ENCODE results near the gene MTCL3.

Gene MTCL3

DNA sequence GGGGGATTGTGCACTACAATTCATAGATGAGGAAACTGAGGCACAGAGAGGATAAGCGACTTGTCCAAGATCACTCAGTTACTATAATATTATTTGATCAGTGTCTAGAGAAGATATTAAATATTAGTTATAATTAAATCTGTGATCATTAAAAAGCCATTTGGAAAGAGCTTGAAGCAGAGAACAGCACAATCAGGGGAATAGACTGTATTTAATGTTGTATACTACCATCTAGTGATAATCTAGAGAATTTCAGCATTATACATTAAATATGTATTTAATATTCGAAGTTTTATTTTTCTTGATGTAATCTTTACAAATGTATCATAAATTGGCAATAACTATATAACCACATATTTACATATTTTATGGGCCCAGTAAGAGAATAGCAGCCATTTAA, 20.1 kb upstream of the MTCL3 start:
- no peak overlapping the region for H3K27ac ChIP-seq
- DNase-seq (ENCODE audit: low spot score) (no peak), ATAC-seq (ENCODE audit: insufficient number of reproducible peaks, low FRiP score, low read depth) (no peak)
- no peak overlapping the region for H3K4me3 ChIP-seq
- H3K4me1 ChIP-seq (ENCODE audit: control insufficient read depth in 1 of 2, low read depth in 2 of 2): peaks cover 0 to 3% of the 10 kb centered on the region in 2 donors
- H3K36me3 ChIP-seq: no peaks in the 10 kb centered on the region
- H3K9me3 ChIP-seq: no peaks in the 10 kb centered on the region
- no peaks in the 10 kb centered on the region for H3K27me3 ChIP-seq (replicated peaks; ENCODE audit: insufficient read depth)
- TF ChIP-seq, protein P1, sequence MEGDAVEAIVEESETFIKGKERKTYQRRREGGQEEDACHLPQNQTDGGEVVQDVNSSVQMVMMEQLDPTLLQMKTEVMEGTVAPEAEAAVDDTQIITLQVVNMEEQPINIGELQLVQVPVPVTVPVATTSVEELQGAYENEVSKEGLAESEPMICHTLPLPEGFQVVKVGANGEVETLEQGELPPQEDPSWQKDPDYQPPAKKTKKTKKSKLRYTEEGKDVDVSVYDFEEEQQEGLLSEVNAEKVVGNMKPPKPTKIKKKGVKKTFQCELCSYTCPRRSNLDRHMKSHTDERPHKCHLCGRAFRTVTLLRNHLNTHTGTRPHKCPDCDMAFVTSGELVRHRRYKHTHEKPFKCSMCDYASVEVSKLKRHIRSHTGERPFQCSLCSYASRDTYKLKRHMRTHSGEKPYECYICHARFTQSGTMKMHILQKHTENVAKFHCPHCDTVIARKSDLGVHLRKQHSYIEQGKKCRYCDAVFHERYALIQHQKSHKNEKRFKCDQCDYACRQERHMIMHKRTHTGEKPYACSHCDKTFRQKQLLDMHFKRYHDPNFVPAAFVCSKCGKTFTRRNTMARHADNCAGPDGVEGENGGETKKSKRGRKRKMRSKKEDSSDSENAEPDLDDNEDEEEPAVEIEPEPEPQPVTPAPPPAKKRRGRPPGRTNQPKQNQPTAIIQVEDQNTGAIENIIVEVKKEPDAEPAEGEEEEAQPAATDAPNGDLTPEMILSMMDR (IDR thresholded peaks at IDR 0.05): peak; percentile 47

DNA sequence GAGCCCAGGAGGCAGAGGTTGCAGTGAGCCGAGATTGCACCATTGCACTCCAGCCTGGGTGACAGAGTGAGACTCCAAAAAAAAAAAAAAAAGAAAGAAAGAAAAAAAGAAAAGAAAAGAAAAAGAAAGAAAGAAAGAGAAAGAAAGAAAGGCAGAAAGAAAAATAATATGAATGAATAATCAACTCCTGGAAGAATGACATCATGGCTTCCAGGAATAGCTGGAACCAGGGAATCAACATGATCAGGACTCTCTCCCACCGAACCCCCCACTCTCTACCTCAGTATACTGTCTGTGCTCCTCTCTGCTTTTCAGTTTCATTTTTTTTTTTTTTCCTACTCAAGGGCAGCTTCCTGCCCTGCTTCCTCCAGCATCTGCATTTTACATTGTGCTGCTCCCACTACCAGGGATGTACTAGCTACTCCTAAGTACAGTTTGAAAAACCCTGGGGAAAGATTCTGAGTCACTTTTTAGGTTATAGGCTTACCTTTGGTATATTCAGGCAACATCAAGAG, 19.7 kb upstream of the MTCL3 start:
- H3K4me3 ChIP-seq: no peak overlapping the region
- no peak overlapping the region for H3K27ac ChIP-seq
- DNase-seq (ENCODE audit: low spot score) (no peak), ATAC-seq (ENCODE audit: insufficient number of reproducible peaks, low FRiP score, low read depth) (no peak)
- peaks cover 0 to 3% of the 10 kb centered on the region in 2 donors for H3K4me1 ChIP-seq (ENCODE audit: control insufficient read depth in 1 of 2, low read depth in 2 of 2)
- TF ChIP-seq, protein P1 (IDR thresholded peaks at IDR 0.05): no peak
- H3K9me3 ChIP-seq: no peaks in the 10 kb centered on the region
- no peaks in the 10 kb centered on the region for H3K36me3 ChIP-seq
- H3K27me3 ChIP-seq (replicated peaks; ENCODE audit: insufficient read depth): no peaks in the 10 kb centered on the region

DNA sequence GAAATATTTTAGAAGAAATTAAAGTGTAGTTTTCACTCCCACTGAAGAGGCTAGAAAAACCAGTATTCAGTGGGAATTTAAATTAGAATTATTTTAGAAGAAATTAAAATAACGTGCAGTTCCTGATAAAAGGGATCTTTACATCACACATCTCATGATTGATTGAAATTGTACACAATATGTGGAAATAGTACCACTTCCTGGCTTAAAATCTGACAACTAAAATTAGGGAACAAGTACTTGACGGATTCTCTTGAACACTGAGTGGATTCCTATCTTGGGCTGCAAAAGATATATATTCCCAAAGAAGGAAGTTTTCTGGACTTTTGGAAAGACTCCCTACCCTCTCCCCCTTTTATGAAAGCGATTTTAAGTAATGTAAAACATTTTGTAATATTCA, 14.6 kb upstream of the MTCL3 start:
- DNase-seq (ENCODE audit: low spot score): no peak
- Histone ChIP-seq H3K4me3 (no peak overlapping the region), H3K4me1 (ENCODE audit: control insufficient read depth in 1 of 2, low read depth in 2 of 2) (no peaks in the 10 kb centered on the region), H3K36me3 (no peaks in the 10 kb centered on the region), H3K9me3 (no peaks in the 10 kb centered on the region), H3K27ac (no peak overlapping the region), H3K27me3 (replicated peaks; ENCODE audit: insufficient read depth) (no peaks in the 10 kb centered on the region)
- TF ChIP-seq, protein P1 (IDR thresholded peaks at IDR 0.05): no peak
- no peak for ATAC-seq (ENCODE audit: insufficient number of reproducible peaks, low FRiP score, low read depth)

DNA sequence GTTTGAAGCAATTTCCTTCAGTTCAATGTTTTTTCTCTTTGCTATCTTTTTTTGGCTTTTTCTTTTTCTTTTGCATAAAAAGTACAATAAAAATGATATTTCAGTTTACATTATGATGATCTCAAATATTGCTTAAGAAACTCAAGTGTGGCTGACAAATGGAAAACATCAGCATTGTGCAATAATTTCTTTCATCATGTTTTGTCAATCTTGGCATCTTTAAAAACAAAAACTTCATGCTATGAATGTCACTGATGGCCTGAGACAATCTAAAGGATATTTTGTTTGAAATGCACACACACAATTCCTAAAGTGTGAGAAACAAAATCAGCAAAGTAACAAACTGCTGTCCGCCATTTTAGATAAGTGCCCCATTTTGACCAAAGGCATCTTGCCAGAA, 13.9 kb upstream of the MTCL3 start:
- Histone ChIP-seq H3K27me3 (replicated peaks; ENCODE audit: insufficient read depth) (no peaks in the 10 kb centered on the region), H3K4me1 (ENCODE audit: control insufficient read depth in 1 of 2, low read depth in 2 of 2) (no peaks in the 10 kb centered on the region), H3K9me3 (no peaks in the 10 kb centered on the region), H3K27ac (no peak overlapping the region), H3K4me3 (no peak overlapping the region), H3K36me3 (no peaks in the 10 kb centered on the region)
- no peak for DNase-seq (ENCODE audit: low spot score)
- ATAC-seq (ENCODE audit: insufficient number of reproducible peaks, low FRiP score, low read depth): no peak
- TF ChIP-seq, protein P1 (IDR thresholded peaks at IDR 0.05): no peak

DNA sequence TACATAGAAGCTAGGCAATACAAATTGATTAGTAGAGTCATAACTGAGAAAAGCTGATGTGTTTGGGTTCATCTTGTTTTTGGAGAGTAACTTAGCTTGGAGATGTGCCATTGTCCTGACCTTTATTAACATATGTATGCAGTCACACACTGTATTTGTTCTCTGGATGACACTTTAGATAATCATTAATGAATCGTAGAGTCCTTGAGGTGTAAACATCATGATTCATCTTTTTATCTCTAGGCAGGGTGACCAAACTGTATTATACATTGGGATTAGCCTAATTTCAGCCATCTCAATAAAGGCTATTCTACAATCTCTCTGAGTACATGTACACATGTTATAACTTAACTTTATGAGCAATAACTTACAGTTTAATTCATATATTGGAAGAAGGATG, 3.6 kb upstream of the MTCL3 start:
- no peak for DNase-seq (ENCODE audit: low spot score)
- no peak overlapping the region for H3K4me3 ChIP-seq
- TF ChIP-seq, protein P1 (IDR thresholded peaks at IDR 0.05): no peak
- peaks cover 0 to 4% of the 10 kb centered on the region in 2 donors for H3K4me1 ChIP-seq (ENCODE audit: control insufficient read depth in 1 of 2, low read depth in 2 of 2)
- H3K27ac ChIP-seq: no peak overlapping the region
- H3K36me3 ChIP-seq: no peaks in the 10 kb centered on the region
- no peak for ATAC-seq (ENCODE audit: insufficient number of reproducible peaks, low FRiP score, low read depth)
- no peaks in the 10 kb centered on the region for H3K9me3 ChIP-seq
- H3K27me3 ChIP-seq (replicated peaks; ENCODE audit: insufficient read depth): peaks cover 10% of the 10 kb centered on the region

Data from thoracic aorta (tissue), 2 donors.